Measurements from ENCODE around the gene PUS1. TPM values are rescaled to one million over a fixed set of nuclear protein-coding genes. Genes with fewer than 3 reads are reported as not detected.
A peak's percentile ranks its signal among the peaks of the same experiment; 100 is the strongest.

The PUS1 gene
- total RNA-seq, 2 donors from 2014 or later: 37.3 to 56.7 TPM

DNA sequence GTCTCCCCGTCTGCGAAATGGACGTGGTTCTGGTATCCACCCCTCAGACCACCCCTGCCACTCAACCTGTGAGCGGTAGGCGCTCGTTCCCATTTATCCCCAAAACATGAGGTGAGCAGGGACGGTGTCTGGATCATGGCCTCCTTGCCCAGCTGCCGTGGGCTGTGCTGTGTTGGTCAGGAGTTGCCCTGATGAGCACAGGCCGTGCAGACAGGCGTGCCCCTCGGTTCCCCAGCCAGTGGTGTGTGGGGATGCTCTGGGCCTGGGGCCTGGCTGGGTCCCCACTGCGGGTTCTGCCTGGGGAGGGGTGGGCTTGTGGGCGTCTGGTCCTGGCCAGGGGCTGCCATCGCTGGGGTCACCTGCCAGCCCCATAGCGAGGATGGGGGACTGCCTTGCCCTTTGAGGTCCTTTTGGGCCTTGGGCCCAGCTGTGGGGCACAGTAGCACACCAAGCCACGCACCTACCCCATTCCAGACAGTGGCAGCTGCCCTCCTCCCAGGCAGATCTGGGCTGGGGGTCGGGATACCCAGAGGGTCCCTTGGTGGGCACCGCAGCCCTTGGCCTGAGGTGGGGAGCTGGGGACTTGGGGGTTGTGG, 11.3 kb upstream of the PUS1 start:
- H3K9ac ChIP-seq (ENCODE audit: extremely low read depth, low read length, poor library complexity, severe bottlenecking): no peak overlapping the region
- H3K9me3 ChIP-seq (ENCODE audit: control insufficient read depth, low read length): no peaks in the 10 kb centered on the region
- peaks cover 10% of the 10 kb centered on the region for H3K36me3 ChIP-seq (ENCODE audit: control insufficient read depth, insufficient read depth, low read length)
- H3K27me3 Mint-ChIP-seq (ENCODE audit: insufficient read depth): no peaks in the 10 kb centered on the region
- peaks cover 31% of the 10 kb centered on the region for H3K36me3 Mint-ChIP-seq (ENCODE audit: low read depth)
- no peaks in the 10 kb centered on the region for H3K4me1 ChIP-seq (ENCODE audit: control insufficient read depth, insufficient read depth, low read length)
- no peak overlapping the region for H3K27ac ChIP-seq (ENCODE audit: low read depth, low read length)
- no peak overlapping the region for H3K4me3 ChIP-seq (ENCODE audit: low read length)
- peak; percentile 51 for DNase-seq
- no peak overlapping the region for H3K4me3 Mint-ChIP-seq
- H3K4me1 Mint-ChIP-seq: no peaks in the 10 kb centered on the region
- TF ChIP-seq CTCF (conservative IDR thresholded peaks at IDR 0.05): no peak
- 96 to 97% methylated on average over 6 to 18 of the region's 18 CpGs for WGBS, 2 experiments (ENCODE audit: insufficient coverage in 1 of 2, insufficient read length in 1 of 2)
- no peaks in the 10 kb centered on the region for H3K9me3 Mint-ChIP-seq
- H3K27ac Mint-ChIP-seq: no peak overlapping the region
- H3K27me3 ChIP-seq (ENCODE audit: control insufficient read depth, insufficient read depth, low read length, poor library complexity, severe bottlenecking): no peaks in the 10 kb centered on the region

DNA sequence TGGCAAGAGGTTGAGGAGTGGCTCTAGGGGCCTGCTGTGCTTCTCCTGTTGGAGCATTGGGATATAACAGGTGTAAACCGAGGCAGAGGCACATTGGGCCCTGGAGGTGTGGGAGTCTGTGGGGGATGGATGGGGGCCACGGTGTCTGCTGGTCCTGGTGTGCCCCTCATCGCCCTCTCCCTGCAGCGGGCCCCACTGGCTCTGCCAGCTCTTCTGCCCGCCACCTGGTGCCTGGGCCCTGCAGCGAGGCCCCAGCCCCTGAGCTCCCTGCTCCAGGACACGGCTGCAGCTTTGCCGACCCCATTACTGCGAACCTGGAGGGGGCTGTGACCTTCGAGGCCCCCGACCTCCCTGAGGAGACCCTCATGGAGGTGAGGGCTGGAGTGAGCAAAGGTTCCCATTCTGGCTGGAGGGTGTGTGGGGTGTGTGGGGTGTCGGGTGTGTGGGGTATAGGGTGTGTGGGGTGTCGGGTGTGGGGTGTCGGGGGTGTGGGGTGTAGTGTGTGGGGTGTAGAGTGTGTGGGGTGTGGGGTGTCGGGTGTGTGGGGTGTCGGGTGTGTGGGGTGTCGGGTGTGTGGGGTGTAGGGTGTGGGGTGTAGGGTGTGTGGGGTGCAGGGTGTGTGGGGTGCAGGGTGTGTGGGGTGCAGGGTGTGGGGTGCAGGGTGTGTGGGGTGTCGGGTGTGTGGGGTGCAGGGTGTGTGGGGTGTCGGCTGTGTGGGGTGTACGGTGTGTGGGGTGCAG, 10.6 kb upstream of the PUS1 start:
- 90 to 92% methylated on average over 2 to 14 of the region's 20 CpGs for WGBS, 2 experiments (ENCODE audit: insufficient coverage in 1 of 2, insufficient read length in 1 of 2)
- H3K4me1 ChIP-seq (ENCODE audit: control insufficient read depth, insufficient read depth, low read length): no peaks in the 10 kb centered on the region

DNA sequence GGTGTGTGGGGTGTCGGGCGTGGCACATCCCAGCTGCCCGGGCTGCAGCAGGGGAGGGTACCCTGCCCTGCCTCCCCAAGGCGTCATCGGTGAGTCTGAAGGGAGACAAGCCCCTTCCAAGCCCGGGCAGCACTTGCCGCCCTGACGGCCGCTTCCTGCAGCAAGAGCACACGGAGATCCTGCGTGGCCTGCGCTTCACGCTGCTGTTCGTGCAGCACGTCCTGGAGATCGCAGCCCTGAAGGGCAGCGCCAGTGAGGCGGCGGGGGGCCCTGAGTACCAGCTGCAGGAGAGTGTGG, 10.1 kb upstream of the PUS1 start:
- H3K36me3 Mint-ChIP-seq (ENCODE audit: low read depth): peaks cover 29% of the 10 kb centered on the region
- 91 to 95% methylated on average over 10 to 19 of the region's 19 CpGs for WGBS, 2 experiments (ENCODE audit: insufficient coverage in 1 of 2, insufficient read length in 1 of 2)
- Histone ChIP-seq H3K27ac (ENCODE audit: low read depth, low read length) (no peak overlapping the region), H3K4me3 (ENCODE audit: low read length) (no peak overlapping the region), H3K27me3 (ENCODE audit: control insufficient read depth, insufficient read depth, low read length, poor library complexity, severe bottlenecking) (no peaks in the 10 kb centered on the region), H3K9ac (ENCODE audit: extremely low read depth, low read length, poor library complexity, severe bottlenecking) (no peak overlapping the region), H3K4me1 (ENCODE audit: control insufficient read depth, insufficient read depth, low read length) (no peaks in the 10 kb centered on the region), H3K9me3 (ENCODE audit: control insufficient read depth, low read length) (no peaks in the 10 kb centered on the region), H3K36me3 (ENCODE audit: control insufficient read depth, insufficient read depth, low read length) (peaks cover 10% of the 10 kb centered on the region)
- no peaks in the 10 kb centered on the region for H3K9me3 Mint-ChIP-seq
- H3K27me3 Mint-ChIP-seq (ENCODE audit: insufficient read depth): no peaks in the 10 kb centered on the region
- no peaks in the 10 kb centered on the region for H3K4me1 Mint-ChIP-seq
- TF ChIP-seq CTCF (conservative IDR thresholded peaks at IDR 0.05): no peak
- no peak overlapping the region for H3K4me3 Mint-ChIP-seq
- no peak overlapping the region for H3K27ac Mint-ChIP-seq
- no peak for DNase-seq

More for the DNA sequence above, 10.6 kb upstream of the PUS1 start:
- Mint-ChIP-seq H3K27ac (no peak overlapping the region), H3K27me3 (ENCODE audit: insufficient read depth) (no peaks in the 10 kb centered on the region), H3K36me3 (ENCODE audit: low read depth) (peaks cover 29% of the 10 kb centered on the region), H3K9me3 (no peaks in the 10 kb centered on the region), H3K4me3 (no peak overlapping the region), H3K4me1 (no peaks in the 10 kb centered on the region)
- no peak for TF ChIP-seq CTCF (conservative IDR thresholded peaks at IDR 0.05)
- H3K27me3 ChIP-seq (ENCODE audit: control insufficient read depth, insufficient read depth, low read length, poor library complexity, severe bottlenecking): no peaks in the 10 kb centered on the region
- H3K4me3 ChIP-seq (ENCODE audit: low read length): no peak overlapping the region
- DNase-seq: no peak
- H3K9ac ChIP-seq (ENCODE audit: extremely low read depth, low read length, poor library complexity, severe bottlenecking): no peak overlapping the region
- H3K9me3 ChIP-seq (ENCODE audit: control insufficient read depth, low read length): no peaks in the 10 kb centered on the region
- H3K27ac ChIP-seq (ENCODE audit: low read depth, low read length): no peak overlapping the region
- peaks cover 10% of the 10 kb centered on the region for H3K36me3 ChIP-seq (ENCODE audit: control insufficient read depth, insufficient read depth, low read length)
